Left lung (tissue), 10 donors: ENCODE results near the gene RASSF8. TPM values are rescaled to one million over a fixed set of nuclear protein-coding genes. Genes with fewer than 3 reads are reported as not detected.

Source experiments
- ATAC-seq: fragments of 200-7000 bp; cut with Tn5 transposase; one replicate; pipeline ENCODE4 v1.9.1; 2020; ENCODE audit warnings: moderate library complexity
- DNase-seq, 4 donors: peaks; one replicate each; pipeline ENCODE4 v3.0.0-alpha.2; 2013 to 2020
- H3K27ac ChIP-seq, 2 donors: fragments of 200-600 bp; sonication (generic) in 1 of 2; one replicate each; pipeline versions ENCODE4 v1.5.0 to v1.8.0; 2020 to 2021
- H3K27me3 ChIP-seq, 2 donors: fragments of 200-600 bp; sonication (generic) in 1 of 2; one replicate each; pipeline versions ENCODE4 v1.5.0 to v1.8.0; 2020 to 2021
- H3K36me3 ChIP-seq, 2 donors: fragments of 200-600 bp; sonication (generic) in 1 of 2; one replicate each; pipeline versions ENCODE4 v1.5.0 to v1.8.0; 2020 to 2021
- H3K4me1 ChIP-seq, 2 donors: fragments of 200-600 bp; one replicate each; pipeline ENCODE4 v1.8.0; 2021
- H3K4me3 ChIP-seq, 2 donors: fragments of 200-600 bp; sonication (generic) in 1 of 2; one replicate each; pipeline versions ENCODE4 v1.5.0 to v1.8.0; 2020 to 2021; ENCODE audit warnings: mild to moderate bottlenecking in 1 of 2
- H3K9me3 ChIP-seq, 2 donors: fragments of 200-600 bp; sonication (generic) in 1 of 2; one replicate each; pipeline versions ENCODE4 v1.5.0 to v1.8.0; 2020 to 2021
- CTCF ChIP-seq, 2 donors: fragments of 200-600 bp; sonication (generic) in 1 of 2; IDR thresholded peaks; one replicate each; pipeline versions ENCODE4 v1.5.0 to v1.8.0; 2021; ENCODE audit warnings: antibody characterized with exemption in 2 of 2
- intact Hi-C, 2 donors: fragments of 100-400 bp; cut with DNase I; formaldehyde crosslinking; loops; one replicate each; pipeline versions ENCODE4 v1.11.2 to v1.14.2; 2022
- polyA plus RNA-seq, 6 donors: library from polyadenylated mRNA; unstranded; fragments of 120-200 nt; gene quantifications; one replicate each; pipeline ENCODE4 v1.2.1, GENCODE V29; 2013; ENCODE audit not compliant: insufficient read length in 6 of 6
- total RNA-seq, 2 donors: library from RNA; stranded (reverse); fragmentation: NEBNext Ultra II Directional; extraction: Animal tissue kit (Norgen Biotek cat#: 25700); gene quantifications; one replicate each; pipeline ENCODE4 v1.2.1, GENCODE V29; 2021
- donor health status: DM: no; HTN: yes; CAD: no.
- donor health status: DM: no; HTN: no; CAD: no.

The RASSF8 gene
- total and polyA plus RNA-seq, 8 donors, result 32.5 to 45.3 (median 37.1) TPM

DNA sequence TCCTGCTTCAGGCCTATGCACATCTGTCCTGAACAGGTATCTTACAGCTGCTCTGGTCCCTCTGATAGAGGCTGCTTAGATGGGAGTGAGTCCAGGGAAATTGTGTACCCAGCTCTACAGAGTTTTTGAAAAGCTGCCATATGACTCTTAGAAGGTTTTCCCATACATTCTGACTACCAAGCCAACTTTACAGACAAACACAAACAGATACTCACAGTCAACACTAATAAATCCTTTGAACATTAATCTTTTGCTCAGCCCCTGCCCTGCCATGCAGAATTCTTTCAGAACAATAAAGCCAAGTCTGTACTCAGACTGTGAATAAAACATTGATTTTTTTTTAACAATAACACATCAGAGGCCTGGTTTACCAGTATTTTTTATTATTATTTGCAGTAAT, 21.4 kb upstream of the RASSF8 start:
- no peaks in the 10 kb centered on the region for H3K9me3 ChIP-seq
- no peaks in the 10 kb centered on the region for H3K27me3 ChIP-seq
- ATAC-seq (no peak), DNase-seq (no peak)
- intact Hi-C loops, result no loop called here
- H3K27ac ChIP-seq, result no peak overlapping the region
- H3K4me1 ChIP-seq, result no peaks in the 10 kb centered on the region
- no peak for TF ChIP-seq CTCF (IDR thresholded peaks at IDR 0.05)
- H3K36me3 ChIP-seq, result no peaks in the 10 kb centered on the region
- H3K4me3 ChIP-seq, result no peak overlapping the region

DNA sequence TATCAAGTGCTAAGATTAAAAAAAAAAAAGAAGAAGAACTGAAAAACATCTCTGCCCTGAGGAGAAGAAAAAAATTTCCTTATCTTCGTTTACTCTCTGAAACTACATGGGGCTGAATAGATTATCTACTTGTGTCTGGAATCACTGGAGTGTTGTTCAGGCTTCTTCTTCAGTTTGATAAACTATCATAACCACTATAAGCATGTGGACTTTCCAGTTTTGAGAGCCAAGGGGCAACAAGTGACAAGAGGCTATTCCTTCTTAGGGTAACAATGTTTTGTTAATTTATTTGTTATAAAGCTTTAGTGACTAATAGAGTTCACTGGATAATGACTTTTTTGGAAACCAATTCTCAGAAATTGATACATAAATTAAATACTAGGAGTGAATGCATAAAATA, 19.9 kb upstream of the RASSF8 start:
- H3K27me3 ChIP-seq, result no peaks in the 10 kb centered on the region
- no peak for TF ChIP-seq CTCF (IDR thresholded peaks at IDR 0.05)
- ATAC-seq (no peak), DNase-seq (no peak)
- no peaks in the 10 kb centered on the region for H3K9me3 ChIP-seq
- H3K27ac ChIP-seq, result no peak overlapping the region
- intact Hi-C loops, result no loop called here
- no peaks in the 10 kb centered on the region for H3K36me3 ChIP-seq
- no peaks in the 10 kb centered on the region for H3K4me1 ChIP-seq
- no peak overlapping the region for H3K4me3 ChIP-seq

- no peaks in the 10 kb centered on the region for H3K27me3 ChIP-seq
- no peak overlapping the region for H3K4me3 ChIP-seq
- DNase-seq (no peak), ATAC-seq (no peak)
- H3K36me3 ChIP-seq, result no peaks in the 10 kb centered on the region
- H3K4me1 ChIP-seq, result no peaks in the 10 kb centered on the region
- H3K9me3 ChIP-seq, result no peaks in the 10 kb centered on the region
- H3K27ac ChIP-seq, result no peak overlapping the region
- no peak for TF ChIP-seq CTCF (IDR thresholded peaks at IDR 0.05)
- intact Hi-C loops, result no loop called here
These were observed 18.9 kb upstream of the RASSF8 start for GRCh38 chr12:25939606-25940005.

DNA sequence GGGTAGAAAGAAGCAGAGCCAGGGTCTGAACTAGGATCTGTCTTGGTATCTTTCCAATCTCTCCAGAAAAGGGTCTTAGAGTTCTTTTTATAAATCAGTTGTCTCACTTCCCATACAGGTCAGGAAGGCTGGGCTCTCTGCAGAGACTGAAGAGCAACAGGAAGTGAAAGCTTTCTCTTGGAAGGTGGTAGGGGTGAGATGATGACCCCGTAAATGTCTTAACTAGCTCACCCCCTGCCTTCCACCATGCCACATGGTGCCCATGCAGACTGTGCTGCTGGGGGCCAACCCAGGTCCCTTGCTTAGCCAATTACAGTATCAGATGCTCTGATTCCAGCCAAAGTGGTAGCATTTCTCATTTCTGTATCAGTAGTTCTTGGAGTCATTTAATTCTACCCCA, 17.6 kb upstream of the RASSF8 start:
- no peaks in the 10 kb centered on the region for H3K4me1 ChIP-seq
- ATAC-seq, result no peak
- H3K27ac ChIP-seq, result no peak overlapping the region

GRCh38 chr12:25942709-25943108, 15.8 kb upstream of the RASSF8 start:
- Histone ChIP-seq H3K27me3 (no peaks in the 10 kb centered on the region), H3K4me3 (no peak overlapping the region), H3K27ac (no peak overlapping the region), H3K4me1 (no peaks in the 10 kb centered on the region), H3K9me3 (no peaks in the 10 kb centered on the region), H3K36me3 (no peaks in the 10 kb centered on the region)
- DNase-seq (no peak), ATAC-seq (no peak)
- TF ChIP-seq CTCF (IDR thresholded peaks at IDR 0.05), result no peak
- intact Hi-C loops, result no loop called here

More for the DNA sequence above, 17.6 kb upstream of the RASSF8 start:
- no peak for TF ChIP-seq CTCF (IDR thresholded peaks at IDR 0.05)
- Histone ChIP-seq H3K9me3 (no peaks in the 10 kb centered on the region), H3K4me3 (no peak overlapping the region), H3K27me3 (no peaks in the 10 kb centered on the region), H3K36me3 (no peaks in the 10 kb centered on the region)
- DNase-seq, result no peak
- intact Hi-C loops, result no loop called here
